Urothelium cell line (cell line): ENCODE measurements around the gene SLC18A3.

Experiments used
- DNase-seq: peaks from one replicate; pipeline ENCODE4 v3.0.0; 2011; ENCODE audit warnings: low spot score, mixed read lengths
- FAIRE-seq: peaks from 2 replicates; lab custom pipeline; 2011; peaks lifted over from hg19 to GRCh38; lab: Jason Lieb, UNC

Gene SLC18A3

DNA sequence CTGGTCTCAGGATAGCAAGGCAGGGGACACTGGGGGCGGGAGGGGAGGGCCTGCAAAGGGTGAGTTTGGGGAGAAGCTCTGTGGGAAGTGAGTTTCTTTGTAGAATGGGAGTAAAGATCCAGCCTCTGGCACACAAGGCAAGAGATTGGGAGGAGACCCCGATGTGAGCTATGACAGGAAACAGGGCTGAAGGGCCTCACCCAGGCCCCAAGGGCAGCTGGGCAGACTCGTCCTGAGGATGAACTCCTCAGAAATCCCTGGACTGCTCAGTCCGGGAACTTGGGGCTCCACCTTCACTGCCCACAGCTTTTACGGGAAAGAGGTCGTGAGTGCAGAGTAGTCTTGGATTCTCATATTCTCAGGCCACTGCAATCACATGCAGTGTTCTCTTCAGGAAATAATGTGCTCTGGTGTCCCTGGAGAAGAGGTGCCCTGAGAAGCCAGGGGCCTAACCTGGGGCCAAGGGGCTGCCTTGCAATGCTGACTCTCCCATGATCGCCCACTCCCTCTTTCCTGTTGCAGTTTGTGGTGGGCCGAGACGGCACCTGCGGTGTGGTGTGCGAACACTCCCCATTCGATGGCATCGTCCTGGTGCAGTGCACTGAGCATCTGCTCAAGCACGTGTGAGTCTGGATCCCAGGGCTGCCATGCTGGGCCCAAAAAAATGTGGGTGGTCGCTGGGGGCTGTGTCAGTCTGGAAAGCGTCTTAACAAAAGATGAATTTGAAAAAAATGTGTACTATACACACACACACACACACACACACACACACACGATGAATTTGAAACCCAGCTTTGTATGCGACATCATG, 38.1 kb downstream of the SLC18A3 start:
- no peak for FAIRE-seq

DNA sequence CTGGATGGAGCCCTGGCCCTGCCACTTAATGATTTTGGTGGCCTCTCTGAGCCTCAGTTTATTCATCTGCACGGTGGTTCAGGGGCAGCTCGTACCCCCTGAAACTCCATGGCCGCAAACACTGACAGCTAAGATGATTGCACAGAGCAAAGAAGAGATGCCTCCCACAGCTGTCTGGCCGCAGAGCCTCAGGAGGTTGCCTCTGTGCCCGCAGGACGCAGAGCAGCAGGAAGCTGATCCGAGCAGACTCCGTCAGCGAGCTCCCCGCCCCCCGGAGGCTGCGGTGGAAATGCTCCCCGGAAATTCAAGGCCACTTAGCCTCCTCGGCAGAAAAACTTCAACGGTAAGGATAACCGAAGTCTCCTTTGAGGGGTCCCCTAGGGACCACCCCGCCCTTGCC, 39.2 kb downstream of the SLC18A3 start:
- DNase-seq (no peak), FAIRE-seq (no peak)

More for the DNA sequence above, 38.1 kb downstream of the SLC18A3 start:
- no peak for DNase-seq

DNA sequence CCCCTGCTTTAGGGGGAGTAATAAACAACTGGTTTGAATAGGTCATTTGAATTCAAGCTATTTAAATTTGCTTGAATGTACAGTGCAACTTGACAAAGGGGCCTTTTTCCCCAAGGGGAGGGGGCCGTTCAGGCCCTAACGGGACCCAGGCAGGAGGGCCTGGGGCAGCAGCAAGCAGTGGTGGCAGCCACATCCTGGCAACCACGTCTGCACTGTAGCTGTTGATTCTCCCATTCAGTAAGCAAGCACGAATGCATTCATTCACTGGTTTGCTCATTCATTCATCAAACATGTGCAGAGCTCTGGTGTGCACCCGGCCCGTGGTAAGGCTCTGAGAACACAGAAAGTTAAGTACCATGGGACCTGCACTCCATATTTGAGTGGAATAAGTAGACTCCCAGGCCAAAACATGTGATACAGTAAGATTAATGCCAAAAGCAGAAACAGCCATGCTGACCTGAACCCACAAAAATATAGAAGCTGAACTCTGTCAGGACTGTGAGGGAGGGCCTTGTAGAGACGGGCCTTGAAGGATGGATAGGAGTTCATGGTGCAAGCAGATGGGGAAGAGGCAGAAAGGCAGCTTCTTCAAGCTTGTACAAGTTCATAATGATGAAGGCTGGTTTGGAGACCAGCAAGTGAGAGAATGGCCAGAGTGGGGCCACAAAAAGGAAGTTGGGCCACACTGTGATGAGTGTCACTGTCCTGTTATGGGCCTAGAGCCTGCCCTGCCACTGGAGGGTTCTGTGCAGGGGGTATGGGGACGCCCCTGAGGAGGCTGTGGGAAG, 40.0 kb downstream of the SLC18A3 start:
- DNase-seq = no peak
- no peak for FAIRE-seq

DNA sequence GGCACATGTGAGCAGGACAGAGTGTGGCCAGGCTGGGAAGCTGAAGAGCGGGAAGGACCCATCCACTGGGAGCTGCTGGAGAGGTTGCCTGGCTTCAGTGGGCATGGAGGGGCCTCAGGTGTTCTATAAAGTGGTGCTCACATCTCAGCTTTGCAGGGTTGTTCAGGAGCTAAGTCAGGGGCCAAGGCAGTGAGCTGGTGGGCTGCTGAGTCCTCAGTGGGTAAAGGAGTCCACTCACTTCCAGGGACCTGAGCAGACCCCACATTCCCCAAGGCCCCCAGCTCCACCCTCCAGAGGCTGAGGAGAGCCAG, 40.6 kb downstream of the SLC18A3 start:
- FAIRE-seq (no peak), DNase-seq (no peak)

DNA sequence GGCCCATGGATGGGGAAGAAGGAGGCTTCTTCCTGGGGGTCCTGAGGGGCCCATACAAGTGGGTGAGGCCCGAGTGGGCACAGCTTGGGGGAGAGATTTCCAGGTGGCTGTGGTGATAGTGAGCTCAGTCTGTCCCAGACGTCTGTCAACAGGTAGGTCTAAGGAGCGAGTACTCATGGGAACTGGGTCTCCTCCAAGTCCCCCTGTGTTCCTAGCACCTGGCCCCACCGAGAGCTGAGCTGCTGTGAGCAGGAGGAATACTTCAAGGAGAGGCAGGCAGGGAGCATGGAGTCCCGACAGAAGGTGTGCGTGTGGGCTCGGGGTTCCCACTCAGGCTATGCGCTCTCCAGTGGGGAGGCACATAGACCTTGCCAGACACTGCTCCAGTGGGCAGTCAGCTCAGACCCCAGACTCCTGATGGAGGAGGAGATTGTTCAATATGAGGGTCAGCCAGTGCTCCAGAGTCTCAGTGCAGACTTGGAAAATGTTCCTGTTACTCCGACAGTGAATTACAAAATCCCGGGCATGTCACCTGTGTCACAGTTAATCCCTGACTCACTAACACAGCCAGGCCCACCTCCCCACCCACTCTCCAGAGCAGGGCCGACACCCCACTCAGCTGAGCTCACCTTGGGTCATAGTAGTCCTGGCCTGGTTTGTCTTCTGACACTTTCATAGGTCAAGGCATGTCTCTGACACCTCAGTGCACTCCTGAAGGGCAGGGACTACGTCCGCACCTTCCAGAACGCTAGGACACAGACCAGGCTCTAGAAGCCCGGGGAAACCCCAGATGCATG, 41.1 kb downstream of the SLC18A3 start:
- DNase-seq = no peak

DNA sequence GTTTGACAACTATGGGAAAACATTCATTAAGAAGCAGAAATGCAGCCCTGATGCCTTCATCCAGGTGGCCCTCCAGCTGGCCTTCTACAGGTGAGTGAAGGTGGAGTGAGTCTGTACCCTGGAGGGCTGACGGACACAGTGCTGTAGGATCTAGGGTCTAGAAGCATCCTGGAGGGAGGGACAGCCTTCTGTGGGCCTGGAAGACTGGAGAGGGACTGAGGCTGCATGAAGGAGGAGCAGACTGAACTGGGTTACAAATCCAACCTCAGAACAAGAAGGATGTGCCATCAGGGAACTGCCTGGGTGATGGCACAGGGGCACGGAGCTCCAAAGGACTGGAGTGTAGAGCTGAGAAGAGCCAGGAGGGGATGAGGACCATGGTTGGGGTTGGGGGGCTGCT, 41.8 kb downstream of the SLC18A3 start:
- DNase-seq = no peak
- FAIRE-seq = no peak

More for the DNA sequence above, 41.1 kb downstream of the SLC18A3 start:
- FAIRE-seq = no peak

DNA sequence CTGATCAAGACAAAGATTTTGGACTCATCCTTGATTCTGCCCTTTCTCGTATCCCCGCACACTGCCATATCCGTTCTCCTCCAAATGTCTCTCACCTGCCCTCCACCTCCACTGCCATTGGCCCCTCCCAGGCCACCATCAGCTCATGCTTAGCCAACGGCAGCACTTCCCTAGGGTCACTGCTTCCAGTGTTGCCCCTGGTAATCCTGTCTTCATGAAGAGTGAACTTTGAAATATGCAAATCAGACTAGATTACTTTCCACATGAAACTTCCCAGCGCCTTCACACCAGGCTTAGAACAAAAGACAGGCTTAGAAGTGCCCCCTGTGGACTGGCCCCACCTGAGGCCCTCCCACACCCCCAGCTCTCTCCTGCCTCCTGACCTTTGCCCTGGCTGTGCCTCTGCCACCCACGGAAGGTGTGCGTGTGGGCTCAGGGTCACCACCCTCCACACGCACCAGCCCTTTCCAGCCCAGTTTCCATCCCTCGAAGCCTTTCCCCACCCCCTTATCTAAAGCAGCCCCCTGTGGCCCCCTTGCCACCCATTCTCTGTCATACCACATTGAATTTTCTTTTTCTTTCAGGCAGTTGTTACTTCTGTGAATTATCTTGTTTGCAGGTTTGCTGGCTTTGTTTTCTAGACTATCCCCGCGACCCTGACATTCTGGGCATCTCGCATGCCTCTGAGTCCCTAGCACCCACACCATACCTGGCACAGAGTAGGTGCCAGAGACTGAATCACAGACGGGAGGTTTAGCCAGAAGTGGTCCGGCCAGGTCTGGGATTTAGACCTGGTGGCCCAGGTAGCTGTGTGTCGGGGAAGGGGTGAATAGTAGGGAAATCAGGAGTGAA, 42.5 kb downstream of the SLC18A3 start:
- FAIRE-seq (no peak), DNase-seq (no peak)

DNA sequence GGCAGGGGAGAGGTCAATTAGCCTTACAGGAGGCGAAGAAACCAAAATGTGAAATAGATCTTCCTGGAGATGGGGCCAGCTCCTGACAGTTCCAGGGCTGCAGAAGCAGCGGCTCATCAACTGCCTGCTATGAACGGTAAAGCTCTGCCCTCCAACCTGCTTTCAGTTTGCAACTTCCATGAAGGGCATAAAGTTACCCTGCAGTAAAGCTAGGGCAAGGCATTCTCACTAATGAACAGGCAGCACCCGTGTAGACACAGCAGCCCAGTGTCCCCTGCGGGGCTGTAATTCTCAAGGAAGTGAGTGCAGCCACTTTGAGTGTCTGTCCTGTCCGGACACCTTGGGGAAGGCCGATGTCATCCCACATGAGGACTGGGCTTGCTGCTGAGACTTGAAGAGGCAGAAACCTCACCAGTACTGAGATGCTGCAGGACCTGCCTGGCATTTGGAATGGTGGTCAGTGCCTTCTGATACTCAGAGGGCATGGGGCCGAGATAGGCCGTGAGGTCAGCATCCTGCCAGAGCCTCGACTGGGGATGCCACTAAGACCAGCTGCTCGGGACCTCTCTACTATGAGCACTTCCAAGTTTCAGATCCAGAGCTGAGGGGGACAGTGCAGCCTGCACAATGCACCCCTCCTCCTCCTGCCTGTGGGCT, 43.3 kb downstream of the SLC18A3 start:
- no peak for DNase-seq
- FAIRE-seq = no peak

DNA sequence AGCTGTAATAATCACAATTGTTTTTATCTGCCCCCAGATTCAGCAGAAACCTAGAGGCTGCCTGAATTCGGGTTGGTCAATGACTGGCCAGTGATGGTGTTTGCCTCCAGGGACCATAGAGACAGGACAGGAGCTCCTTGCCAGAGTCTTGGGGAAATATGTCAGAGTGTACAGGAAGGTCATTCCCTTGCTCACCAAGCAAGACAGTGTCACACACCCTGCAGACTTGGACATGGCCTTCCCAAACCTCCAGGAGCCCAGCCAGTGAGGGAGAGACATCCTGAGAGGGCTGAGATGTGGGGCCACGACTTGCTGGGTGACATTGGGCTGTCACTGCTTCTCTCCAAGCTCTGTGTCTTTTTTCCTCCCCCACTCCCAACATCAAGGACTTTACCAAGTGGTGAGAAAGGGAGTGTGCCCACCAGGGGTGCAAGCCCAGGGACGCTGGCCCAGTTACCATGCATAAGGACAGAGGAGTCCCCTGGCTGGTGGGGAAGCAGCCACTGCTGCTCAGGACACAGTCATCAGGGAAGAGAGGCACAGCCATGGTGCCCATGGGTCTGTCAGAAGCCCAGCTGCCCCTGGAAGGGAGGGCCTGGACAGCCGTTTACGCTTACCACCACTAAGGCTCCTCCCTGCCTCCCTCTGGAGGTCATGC, 44.1 kb downstream of the SLC18A3 start:
- FAIRE-seq = peak; percentile 9

DNA sequence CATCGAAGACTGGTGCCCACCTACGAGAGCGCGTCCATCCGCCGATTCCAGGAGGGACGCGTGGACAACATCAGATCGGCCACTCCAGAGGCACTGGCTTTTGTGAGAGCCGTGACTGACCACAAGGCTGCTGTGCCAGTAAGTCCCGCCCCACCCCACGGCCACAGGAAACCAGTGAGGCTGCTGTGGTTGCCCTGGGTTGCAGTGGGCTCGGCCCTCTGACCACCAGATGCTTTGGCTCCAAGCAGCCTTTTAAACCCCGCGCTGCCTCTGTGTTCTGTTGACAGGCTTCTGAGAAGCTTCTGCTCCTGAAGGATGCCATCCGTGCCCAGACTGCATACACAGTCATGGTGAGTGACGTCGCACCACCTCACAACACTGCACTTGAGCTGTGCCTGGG, 45.0 kb downstream of the SLC18A3 start:
- FAIRE-seq (no peak), DNase-seq (no peak)

More for the DNA sequence above, 44.1 kb downstream of the SLC18A3 start:
- DNase-seq = no peak

DNA sequence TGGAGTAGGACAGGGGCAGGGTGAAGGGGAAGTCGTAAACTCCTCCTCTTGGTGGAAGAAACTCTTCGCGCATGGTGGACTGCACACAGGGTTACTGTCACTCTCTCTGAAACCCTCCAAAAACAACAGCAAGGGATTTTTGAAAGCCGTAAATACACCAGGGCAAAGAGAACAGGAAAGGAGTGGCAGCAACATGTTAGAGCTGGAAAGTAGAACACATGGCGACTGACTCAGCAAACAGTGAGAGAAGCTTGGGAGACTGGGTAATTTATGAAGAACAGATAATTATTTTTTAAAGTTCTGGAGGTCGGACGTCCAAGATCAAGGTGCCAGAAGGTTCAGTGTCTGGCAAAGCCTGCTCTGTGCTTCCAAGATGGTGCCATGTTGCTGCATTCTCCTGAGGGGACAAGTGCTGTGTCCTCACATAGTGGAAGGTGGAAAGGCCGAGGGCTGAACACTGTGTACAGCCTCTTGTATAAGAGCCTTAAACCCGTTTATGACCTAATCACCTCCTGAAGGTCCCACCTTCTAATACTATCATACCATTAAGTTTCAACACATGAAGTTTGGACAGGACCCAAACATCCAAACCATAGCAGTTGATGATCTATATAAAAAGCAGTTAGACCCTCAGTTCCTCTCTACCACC, 46.9 kb downstream of the SLC18A3 start:
- FAIRE-seq (no peak), DNase-seq (no peak)

DNA sequence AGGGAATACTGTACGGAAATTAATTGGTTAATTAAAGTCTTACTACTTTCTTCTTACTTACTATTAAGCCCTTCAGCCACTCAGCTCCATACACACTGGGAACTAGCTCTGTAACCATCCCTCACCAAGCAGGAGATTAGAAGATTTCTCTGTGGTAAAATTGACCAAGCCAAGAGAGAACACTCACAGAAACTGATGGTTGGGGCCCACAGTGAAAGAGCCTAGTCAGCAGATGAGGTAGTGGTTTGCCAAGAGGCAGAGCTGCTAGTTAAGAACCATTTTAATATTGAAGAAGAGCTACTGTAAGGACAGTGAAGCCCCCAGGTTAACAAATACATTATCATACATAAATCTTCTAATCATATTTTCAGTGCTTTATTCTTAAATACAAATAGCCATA, 47.5 kb downstream of the SLC18A3 start:
- DNase-seq (no peak), FAIRE-seq (no peak)

DNA sequence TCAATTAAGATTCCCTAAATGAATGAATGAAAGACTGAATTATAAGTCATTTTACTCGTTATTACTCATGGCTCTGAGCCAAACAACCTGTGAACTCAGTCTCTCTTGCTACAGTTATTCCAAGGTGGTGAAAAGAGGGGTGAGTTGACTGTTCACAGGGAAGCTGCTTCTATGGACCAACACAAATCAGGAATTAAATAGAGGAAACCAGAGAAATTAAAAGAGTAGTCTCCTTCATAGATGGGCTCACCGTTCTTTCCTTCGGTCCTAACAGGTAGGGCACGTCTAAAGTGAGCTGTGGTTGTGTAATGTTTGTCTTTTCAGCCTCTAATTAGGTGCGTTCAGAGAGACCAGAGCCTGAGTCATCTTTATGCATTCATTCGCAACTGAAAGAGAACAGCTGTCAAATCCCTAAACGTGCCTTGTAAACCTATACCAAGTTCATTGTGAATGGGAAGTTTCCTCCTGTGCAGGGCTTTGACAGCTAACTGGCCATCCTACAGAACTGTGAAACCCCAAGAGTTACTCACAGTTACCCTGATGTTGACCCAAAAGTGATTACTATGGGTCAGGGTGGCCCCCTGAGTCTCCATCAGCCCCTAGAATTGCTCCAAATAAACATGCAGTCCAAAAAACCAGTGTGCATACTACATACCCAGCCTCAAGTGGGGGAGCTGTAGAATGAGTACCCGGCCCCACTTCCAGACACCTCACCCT, 51.2 kb downstream of the SLC18A3 start:
- FAIRE-seq (no peak), DNase-seq (no peak)
